Smooth muscle cell of the brain vasculature (primary cell): Measurements from ENCODE around the gene PIGR.

ENCODE experiments used
- DNase-seq: peaks from one replicate; pipeline ENCODE4 v3.0.0-alpha.2; 2012; ENCODE audit warnings: low read depth, low spot score

Gene PIGR

GRCh38 chr1:206892351-206892984 lies 53.8 kb downstream of the PIGR start:
- DNase-seq: no peak

GRCh38 chr1:206891412-206891811 lies 54.9 kb downstream of the PIGR start:
- no peak for DNase-seq

- DNase-seq: no peak
Measured at GRCh38 chr1:206890125-206891060, 55.9 kb downstream of the PIGR start.

- DNase-seq: no peak
Measured at GRCh38 chr1:206887701-206888100, 58.6 kb downstream of the PIGR start.

- no peak for DNase-seq
Measured at GRCh38 chr1:206886831-206887230, 59.4 kb downstream of the PIGR start.

GRCh38 chr1:206885341-206886060 lies 60.8 kb downstream of the PIGR start:
- no peak for DNase-seq

GRCh38 chr1:206883876-206884275 lies 62.4 kb downstream of the PIGR start:
- DNase-seq: no peak

- DNase-seq: no peak
Measured at GRCh38 chr1:206883160-206883559, 63.1 kb downstream of the PIGR start.

- DNase-seq: no peak
Measured at GRCh38 chr1:206882555-206882954, 63.7 kb downstream of the PIGR start.

- no peak for DNase-seq
Measured at GRCh38 chr1:206880314-206880713, 66.0 kb downstream of the PIGR start.
